ENCODE data around the gene FLYWCH2.

- no peak for TF ChIP-seq CTCF (IDR thresholded peaks at IDR 0.05 in 8 of 11, conservative IDR thresholded peaks at IDR 0.05 in 3 of 11)
- TF ChIP-seq POLR2A (IDR thresholded peaks at IDR 0.05): no peak
Observed at GRCh38 chr16:2871926-2872325, 11.1 kb upstream of the FLYWCH2 start.
